Activated naive CD8-positive, alpha-beta T cell treated with anti-CD3 and anti-CD28 coated beads for 36 hours (primary cell): ENCODE results near the gene EXPH5. TPM values are rescaled to one million over a fixed set of nuclear protein-coding genes. Genes with fewer than 3 reads are reported as not detected.
"Not testable (repeated sequence)": the region's sequence is repeated elsewhere in the genome, so short reads cannot be mapped to it uniquely, and the experiment has no call there.

Experiments
- DNase-seq: peaks from one replicate; pipeline ENCODE4 v3.0.0; 2021
- H3K27ac Mint-ChIP-seq: one replicate; pipeline ENCODE4 v1.8.0; 2022; ENCODE audit warnings: mild to moderate bottlenecking, moderate library complexity, mixed read lengths
- H3K27me3 Mint-ChIP-seq: one replicate; pipeline ENCODE4 v1.8.0; 2022; ENCODE audit warnings: mild to moderate bottlenecking, mixed read lengths
- H3K36me3 Mint-ChIP-seq: one replicate; pipeline ENCODE4 v1.8.0; 2021; ENCODE audit warnings: mild to moderate bottlenecking, mixed read lengths
- H3K4me1 Mint-ChIP-seq: one replicate; pipeline ENCODE4 v1.8.0; 2021; ENCODE audit warnings: mixed read lengths
- H3K4me3 Mint-ChIP-seq: one replicate; pipeline ENCODE4 v1.8.0; 2022; ENCODE audit warnings: mild to moderate bottlenecking, moderate library complexity, mixed read lengths
- H3K9me3 Mint-ChIP-seq: one replicate; pipeline ENCODE4 v1.8.0; 2022; ENCODE audit warnings: mixed read lengths
- total RNA-seq, 2 experiments: library from RNA; stranded (reverse); gene quantifications; one replicate each; pipeline ENCODE4 v1.2.3, GENCODE V29; 2021

EXPH5 gene
- total RNA-seq, 2 experiments from 2014 or later: 2.5 to 3.1 TPM

DNA sequence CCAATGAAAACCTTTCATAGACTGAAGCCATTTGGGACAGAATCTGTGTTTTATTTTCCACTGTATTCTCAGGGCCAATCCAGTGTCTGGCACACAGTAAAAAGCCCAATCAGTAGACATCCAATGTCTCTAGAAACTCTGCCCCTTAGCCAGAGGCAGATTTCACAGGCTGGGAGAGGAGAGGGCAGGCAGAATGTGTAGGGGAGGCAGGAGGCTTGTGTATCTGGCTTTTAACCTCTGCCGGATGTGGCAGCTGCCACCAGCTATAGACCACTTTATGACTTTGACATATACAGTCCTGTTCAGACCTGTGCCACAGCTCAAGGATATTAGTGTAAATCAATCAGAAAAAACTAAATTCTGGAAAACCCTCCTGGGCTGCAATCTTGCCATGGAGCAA, 4.4 kb downstream of the EXPH5 start:
- Mint-ChIP-seq H3K4me3 (no peak overlapping the region), H3K36me3 (peaks cover 5% of the 10 kb centered on the region), H3K27me3 (no peaks in the 10 kb centered on the region), H3K27ac (no peak overlapping the region), H3K4me1 (peaks cover 18% of the 10 kb centered on the region), H3K9me3 (no peaks in the 10 kb centered on the region)
- DNase-seq: no peak

DNA sequence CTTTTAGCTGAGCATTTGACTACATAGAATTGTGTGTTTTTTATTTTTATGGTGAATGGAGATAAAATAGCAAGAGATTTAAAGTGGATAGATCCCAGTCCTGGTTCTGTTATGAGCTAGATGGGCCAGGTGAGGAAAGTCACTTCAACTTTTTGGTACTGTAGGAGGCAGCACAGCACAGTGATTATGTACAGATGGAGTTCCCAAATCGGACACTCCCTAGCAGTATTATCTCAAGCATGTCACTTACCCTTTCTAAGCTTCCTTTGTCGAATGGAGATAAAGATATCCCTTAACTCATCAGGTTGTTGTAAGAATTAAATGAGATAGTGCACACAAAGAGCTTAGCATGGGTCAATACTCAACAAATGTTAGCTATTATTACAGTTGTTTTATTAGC, 5.3 kb downstream of the EXPH5 start:
- no peak overlapping the region for H3K4me3 Mint-ChIP-seq
- H3K4me1 Mint-ChIP-seq: peaks cover 9% of the 10 kb centered on the region
- peaks cover 5% of the 10 kb centered on the region for H3K36me3 Mint-ChIP-seq
- H3K9me3 Mint-ChIP-seq: no peaks in the 10 kb centered on the region
- no peaks in the 10 kb centered on the region for H3K27me3 Mint-ChIP-seq
- H3K27ac Mint-ChIP-seq: no peak overlapping the region
- DNase-seq: no peak

DNA sequence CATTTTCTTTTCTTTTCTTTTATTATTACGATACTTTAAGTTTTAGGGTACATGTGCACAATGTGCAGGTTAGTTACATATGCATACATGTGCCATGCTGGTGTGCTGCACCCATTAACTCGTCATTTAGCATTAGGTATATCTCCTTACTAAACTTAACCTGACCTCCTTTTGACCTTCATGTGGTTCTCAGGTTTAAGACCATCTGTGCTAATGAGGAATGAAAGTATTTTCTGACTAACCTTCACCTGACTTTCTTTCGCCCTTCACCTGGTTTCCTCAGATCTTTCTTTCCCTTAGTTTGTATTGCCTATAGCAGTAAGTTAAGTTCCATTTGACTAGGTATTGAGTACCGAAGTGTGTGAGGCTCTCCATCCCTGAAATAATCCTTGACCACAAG, 6.5 kb downstream of the EXPH5 start:
- peaks cover 2% of the 10 kb centered on the region for H3K4me1 Mint-ChIP-seq
- H3K4me3 Mint-ChIP-seq: no peak overlapping the region
- H3K27ac Mint-ChIP-seq: no peak overlapping the region
- H3K9me3 Mint-ChIP-seq: no peaks in the 10 kb centered on the region
- H3K27me3 Mint-ChIP-seq: no peaks in the 10 kb centered on the region
- DNase-seq: no peak
- H3K36me3 Mint-ChIP-seq: peaks cover 5% of the 10 kb centered on the region

DNA sequence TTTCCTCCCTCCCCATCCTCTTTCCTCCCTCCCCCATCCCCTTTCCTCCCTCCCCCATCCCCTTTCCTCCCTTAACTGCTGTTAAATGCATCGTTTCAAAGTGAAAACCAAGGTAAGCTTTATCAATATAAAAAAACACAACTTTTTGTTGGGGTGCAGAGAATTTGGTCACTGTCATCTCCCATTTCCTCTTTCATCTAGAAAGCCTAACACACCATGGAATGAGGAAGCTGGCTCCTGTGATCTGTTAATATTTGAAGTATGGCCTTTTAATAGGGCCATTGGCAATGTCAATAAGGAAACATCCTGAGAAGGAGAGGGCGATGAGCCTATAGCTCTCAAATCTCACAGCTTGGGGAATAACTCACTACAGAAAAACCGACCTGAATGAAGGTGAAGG, 7.0 kb downstream of the EXPH5 start:
- Mint-ChIP-seq H3K4me3 (no peak overlapping the region), H3K9me3 (no peaks in the 10 kb centered on the region), H3K27ac (no peak overlapping the region), H3K27me3 (no peaks in the 10 kb centered on the region), H3K36me3 (peaks cover 1% of the 10 kb centered on the region), H3K4me1 (peaks cover 2% of the 10 kb centered on the region)
- DNase-seq: no peak

DNA sequence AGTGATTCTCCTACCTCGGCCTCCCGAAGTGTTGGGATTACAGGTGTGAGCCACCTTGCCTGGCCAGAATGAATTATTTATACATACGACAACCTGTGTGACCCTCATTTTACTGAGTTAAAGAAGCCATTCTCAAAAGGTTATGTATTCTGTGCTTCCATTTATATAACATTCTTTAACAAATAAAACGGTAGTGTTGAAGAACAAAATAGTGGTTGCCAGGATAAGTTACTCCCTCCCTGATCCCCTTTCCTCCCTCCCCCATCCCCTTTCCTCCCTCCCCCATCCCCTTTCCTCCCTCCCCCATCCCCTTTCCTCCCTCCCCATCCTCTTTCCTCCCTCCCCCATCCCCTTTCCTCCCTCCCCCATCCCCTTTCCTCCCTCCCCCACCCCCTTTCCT, 7.4 kb downstream of the EXPH5 start:
- H3K36me3 Mint-ChIP-seq, H3K4me3 Mint-ChIP-seq, H3K27me3 Mint-ChIP-seq, H3K4me1 Mint-ChIP-seq, DNase-seq, H3K9me3 Mint-ChIP-seq, H3K27ac Mint-ChIP-seq: not testable (repeated sequence)

DNA sequence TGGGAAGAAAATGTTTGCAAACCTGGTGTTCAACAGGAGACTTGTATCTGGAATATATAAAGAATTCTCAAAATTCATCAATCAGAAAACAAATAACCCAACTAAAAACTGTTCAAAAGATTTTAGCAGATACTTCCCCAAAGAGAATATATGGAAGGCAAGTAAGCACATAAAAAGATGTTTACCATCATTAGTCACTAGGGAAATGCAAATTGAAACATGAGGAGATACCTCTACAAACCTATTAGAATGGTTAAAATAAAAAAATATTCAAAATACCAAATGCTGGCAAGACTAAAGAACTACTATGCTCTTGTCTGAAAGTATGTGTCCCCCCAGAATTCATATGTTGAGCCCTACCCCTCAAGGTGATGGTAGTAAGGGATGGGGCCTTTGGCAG, 8.6 kb downstream of the EXPH5 start:
- peaks cover 3% of the 10 kb centered on the region for H3K27me3 Mint-ChIP-seq
- no peaks in the 10 kb centered on the region for H3K9me3 Mint-ChIP-seq
- no peak overlapping the region for H3K27ac Mint-ChIP-seq
- peaks cover 2% of the 10 kb centered on the region for H3K4me1 Mint-ChIP-seq
- no peak overlapping the region for H3K4me3 Mint-ChIP-seq
- no peak for DNase-seq
- peaks cover 2% of the 10 kb centered on the region for H3K36me3 Mint-ChIP-seq

DNA sequence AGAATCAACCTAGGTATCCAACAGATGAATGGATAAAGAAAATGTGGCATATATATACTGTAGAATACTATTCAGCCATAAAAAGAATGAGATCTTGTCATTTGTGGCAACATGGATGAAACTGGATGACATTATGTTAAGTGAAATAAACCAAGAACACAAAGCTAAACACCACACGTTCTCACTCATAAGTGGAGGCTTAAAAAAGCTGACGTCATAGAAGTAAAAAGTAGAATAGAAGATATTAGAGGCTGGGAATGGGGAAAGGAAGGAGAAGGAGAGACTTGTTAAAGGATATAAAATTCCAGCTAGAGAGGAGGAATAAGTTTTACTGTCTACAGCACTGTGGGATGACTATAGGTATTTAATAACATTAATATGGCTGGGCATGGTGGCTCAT, 12.9 kb downstream of the EXPH5 start:
- H3K27ac Mint-ChIP-seq: no peak overlapping the region
- H3K4me1 Mint-ChIP-seq: no peaks in the 10 kb centered on the region
- H3K36me3 Mint-ChIP-seq: peaks cover 6% of the 10 kb centered on the region
- peaks cover 2% of the 10 kb centered on the region for H3K9me3 Mint-ChIP-seq
- H3K4me3 Mint-ChIP-seq: no peak overlapping the region
- DNase-seq: no peak
- H3K27me3 Mint-ChIP-seq: peaks cover 13% of the 10 kb centered on the region

DNA sequence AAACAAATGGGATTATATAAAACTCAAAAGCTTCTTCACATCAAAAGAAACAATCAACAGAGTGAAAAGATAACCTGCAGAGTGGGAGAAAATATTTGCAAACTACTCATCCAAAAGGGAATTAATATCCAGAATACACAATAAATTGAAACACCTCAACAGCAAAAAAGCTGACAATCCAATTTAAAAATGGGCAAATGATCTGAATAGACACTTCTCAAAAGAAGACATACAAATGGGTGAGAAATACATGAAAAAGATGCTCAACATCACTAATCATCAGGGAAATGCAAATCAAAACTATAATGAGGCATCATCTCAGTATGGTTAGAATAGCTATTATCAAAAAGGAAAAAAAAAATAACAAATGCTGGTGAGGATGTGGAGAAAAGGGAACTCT, 13.5 kb downstream of the EXPH5 start:
- Mint-ChIP-seq H3K9me3 (peaks cover 2% of the 10 kb centered on the region), H3K27me3 (peaks cover 13% of the 10 kb centered on the region), H3K4me1 (no peaks in the 10 kb centered on the region), H3K27ac (no peak overlapping the region), H3K4me3 (no peak overlapping the region), H3K36me3 (peaks cover 6% of the 10 kb centered on the region)
- no peak for DNase-seq

DNA sequence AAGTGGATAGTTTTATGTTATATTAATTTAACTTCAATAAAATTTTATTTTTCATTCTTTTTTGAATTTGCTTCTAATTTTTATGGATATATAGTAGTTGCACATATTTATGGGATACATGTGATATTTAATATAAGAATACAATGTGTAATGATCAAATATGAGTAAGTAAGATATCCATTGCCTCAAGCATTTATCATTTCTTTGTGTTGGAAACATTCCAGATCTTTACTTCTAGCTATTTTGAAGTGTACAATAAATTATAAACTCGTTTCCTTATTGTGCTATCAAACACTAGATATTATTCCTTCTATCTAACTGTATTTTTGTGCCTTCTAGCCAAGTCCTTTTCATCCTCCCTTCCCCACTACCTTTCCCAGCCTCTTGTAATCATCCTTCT, 17.0 kb downstream of the EXPH5 start:
- peaks cover 4% of the 10 kb centered on the region for H3K4me1 Mint-ChIP-seq
- H3K9me3 Mint-ChIP-seq: peaks cover 2% of the 10 kb centered on the region
- peaks cover 6% of the 10 kb centered on the region for H3K36me3 Mint-ChIP-seq
- no peak overlapping the region for H3K27ac Mint-ChIP-seq
- no peak for DNase-seq
- no peak overlapping the region for H3K4me3 Mint-ChIP-seq
- H3K27me3 Mint-ChIP-seq: peaks cover 13% of the 10 kb centered on the region

DNA sequence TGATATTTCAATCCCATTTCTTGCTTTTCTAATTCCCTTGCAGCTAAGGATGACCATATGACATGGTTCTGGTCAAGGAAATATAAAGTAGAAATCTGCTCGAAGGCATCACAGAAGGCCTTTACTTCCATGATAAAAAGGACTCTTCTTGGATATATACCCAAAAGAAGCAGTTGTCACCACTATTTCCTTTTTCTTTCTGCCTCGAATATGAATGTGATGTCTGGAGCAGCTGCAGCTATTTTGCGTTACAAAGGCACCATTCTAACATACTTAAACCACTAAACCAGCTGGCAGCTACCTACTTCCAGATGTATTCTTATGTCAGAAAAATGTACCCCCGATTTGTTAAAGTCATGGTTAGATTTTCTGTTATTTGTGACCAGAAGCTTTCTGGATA, 18.9 kb downstream of the EXPH5 start:
- no peak for DNase-seq

DNA sequence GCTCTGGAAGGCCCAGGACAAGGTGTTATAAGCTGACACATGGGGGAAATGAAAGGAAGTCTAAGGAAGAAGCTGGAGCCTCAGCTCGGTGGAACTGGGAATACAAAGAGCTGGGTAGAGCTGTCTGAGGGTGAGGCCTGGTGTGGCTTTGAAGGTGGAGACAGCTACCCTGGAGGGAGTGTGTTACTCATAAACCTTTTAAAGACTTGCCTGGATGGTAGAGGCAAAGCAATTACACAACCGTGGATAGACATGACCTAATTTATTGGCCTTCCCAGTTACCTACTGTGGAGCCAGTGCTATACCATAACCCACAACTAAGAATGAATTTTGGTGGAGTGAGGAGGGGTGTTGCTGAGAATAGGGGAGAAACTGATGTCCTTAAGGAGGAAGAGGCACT, 22.6 kb downstream of the EXPH5 start:
- Mint-ChIP-seq H3K27me3 (no peaks in the 10 kb centered on the region), H3K36me3 (no peaks in the 10 kb centered on the region), H3K27ac (no peak overlapping the region), H3K4me3 (no peak overlapping the region), H3K9me3 (no peaks in the 10 kb centered on the region), H3K4me1 (peaks cover 8% of the 10 kb centered on the region)
- no peak for DNase-seq

More for the DNA sequence above, 18.9 kb downstream of the EXPH5 start:
- peaks cover 2% of the 10 kb centered on the region for H3K9me3 Mint-ChIP-seq
- peaks cover 7% of the 10 kb centered on the region for H3K27me3 Mint-ChIP-seq
- H3K4me3 Mint-ChIP-seq: no peak overlapping the region
- H3K36me3 Mint-ChIP-seq: peaks cover under 1% of the 10 kb centered on the region
- no peak overlapping the region for H3K27ac Mint-ChIP-seq
- peaks cover 8% of the 10 kb centered on the region for H3K4me1 Mint-ChIP-seq

DNA sequence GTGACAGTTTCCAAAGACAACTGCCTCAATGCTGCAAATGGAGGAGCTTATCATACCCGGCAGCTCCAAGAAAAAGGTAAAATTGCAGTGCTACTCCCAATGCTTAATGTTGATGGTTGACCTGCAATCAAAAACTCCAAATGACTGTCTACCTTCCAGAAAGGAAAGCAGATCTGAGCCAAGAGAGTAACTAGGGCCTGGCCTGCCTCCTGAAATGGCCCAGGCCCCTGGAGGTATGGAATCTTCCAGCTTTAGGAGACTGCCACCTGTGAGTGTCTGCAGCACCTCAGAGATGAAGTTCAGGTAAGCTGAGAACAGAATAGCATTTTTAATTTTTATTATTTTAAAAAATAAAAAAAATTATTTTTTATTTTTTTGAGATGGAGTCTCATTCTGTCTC, 23.7 kb downstream of the EXPH5 start:
- Mint-ChIP-seq H3K36me3 (no peaks in the 10 kb centered on the region), H3K9me3 (no peaks in the 10 kb centered on the region)
- no peak for DNase-seq

DNA sequence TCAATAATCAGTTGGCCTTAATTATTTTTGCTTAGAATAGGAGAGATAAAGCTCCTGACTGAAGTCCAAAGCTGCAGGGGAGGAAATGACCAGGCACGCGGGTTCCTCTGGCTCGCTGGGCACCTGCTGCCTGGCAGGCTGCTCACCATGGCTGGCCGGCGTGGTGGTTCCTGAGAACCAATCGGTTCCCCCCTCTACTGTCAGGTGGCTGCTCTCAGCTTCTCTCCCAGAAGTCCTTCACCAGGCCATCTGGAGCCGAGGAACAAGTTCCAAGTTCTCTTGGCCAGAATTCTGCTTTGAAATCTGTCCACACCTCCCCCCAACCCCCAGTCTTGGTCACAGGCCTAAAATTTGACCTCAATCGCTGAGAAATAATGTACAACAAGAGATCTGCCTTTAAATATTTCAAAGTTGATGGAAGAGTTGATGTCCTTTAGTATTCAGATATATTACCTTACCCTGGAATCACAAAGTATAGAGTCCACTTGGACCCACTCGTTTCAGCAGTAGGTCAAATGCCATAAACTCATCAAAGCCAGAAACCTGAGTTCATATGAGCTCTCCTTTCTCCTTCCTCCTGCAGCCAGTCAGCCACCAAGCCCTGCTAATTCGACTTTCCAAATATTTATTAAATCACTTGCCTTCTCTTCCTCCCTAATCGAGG, 25.2 kb downstream of the EXPH5 start:
- Mint-ChIP-seq H3K27me3 (no peaks in the 10 kb centered on the region), H3K36me3 (no peaks in the 10 kb centered on the region), H3K9me3 (no peaks in the 10 kb centered on the region), H3K4me3 (no peak overlapping the region), H3K4me1 (peaks cover 8% of the 10 kb centered on the region), H3K27ac (no peak overlapping the region)
- DNase-seq: no peak

More for the DNA sequence above, 23.7 kb downstream of the EXPH5 start:
- Mint-ChIP-seq H3K27ac (no peak overlapping the region), H3K27me3 (no peaks in the 10 kb centered on the region), H3K4me3 (no peak overlapping the region), H3K4me1 (peaks cover 8% of the 10 kb centered on the region)

DNA sequence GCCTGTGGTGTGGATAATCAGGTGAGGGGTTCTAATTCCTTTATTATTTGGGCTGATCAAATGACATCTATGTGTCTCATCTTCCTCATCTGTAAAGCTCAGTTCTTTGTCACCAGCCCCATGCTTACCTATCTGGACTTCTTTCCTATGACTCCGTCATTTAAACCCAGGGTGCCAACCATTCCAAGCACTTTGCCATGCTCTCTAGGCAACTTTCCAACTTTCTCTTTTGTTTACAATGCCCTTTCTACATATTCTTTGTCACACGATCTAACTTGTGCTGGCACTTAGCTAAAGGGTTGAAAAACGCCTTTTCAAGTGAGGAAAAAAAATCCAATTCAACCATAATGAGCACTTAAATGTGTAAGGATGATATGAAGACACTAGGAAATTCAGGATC, 27.9 kb downstream of the EXPH5 start:
- H3K27me3 Mint-ChIP-seq: no peaks in the 10 kb centered on the region
- H3K9me3 Mint-ChIP-seq: no peaks in the 10 kb centered on the region
- H3K4me1 Mint-ChIP-seq: no peaks in the 10 kb centered on the region
- no peak overlapping the region for H3K4me3 Mint-ChIP-seq
- no peaks in the 10 kb centered on the region for H3K36me3 Mint-ChIP-seq
- no peak overlapping the region for H3K27ac Mint-ChIP-seq
- no peak for DNase-seq

DNA sequence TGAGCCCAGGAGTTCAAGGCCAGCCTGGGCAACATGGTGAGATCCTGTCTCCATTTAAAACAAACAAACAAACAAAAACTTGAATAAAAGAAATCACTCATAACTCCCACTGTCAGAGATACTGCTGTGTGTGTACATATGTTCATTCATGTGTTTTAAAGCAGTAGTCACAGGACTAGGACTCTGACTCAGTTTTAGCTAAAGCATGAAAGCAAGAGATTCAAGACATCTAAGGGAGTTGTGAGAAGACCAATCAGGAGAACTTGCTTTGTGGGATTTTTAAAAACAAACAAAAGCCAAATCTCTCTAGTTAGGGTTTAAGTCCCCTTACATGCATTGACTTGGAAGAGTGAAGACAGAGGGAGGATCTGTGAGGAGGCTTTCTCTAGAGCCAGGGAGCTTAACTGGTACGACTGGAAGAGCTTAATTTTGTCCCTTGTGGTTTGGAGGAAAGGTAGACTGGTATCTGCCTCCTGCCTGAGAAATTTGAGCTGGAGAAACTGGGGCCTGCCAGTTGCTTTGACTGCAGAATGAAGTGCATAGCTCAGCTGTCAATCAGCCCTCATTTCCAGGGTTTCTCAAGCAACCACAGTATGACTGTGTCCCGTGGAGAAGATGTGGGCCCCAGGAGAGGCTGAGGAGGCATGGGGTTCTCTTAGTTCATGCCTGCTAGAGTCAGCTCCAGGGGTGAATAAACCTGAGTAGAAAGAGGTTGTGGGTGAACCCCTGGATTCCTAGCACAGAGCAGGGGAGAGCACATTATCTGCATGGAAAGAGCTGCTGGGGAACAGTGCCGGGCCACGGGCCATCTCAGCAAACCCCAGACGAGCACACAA, 30.6 kb downstream of the EXPH5 start:
- DNase-seq: no peak
- no peak overlapping the region for H3K27ac Mint-ChIP-seq
- H3K4me3 Mint-ChIP-seq: no peak overlapping the region
- no peaks in the 10 kb centered on the region for H3K27me3 Mint-ChIP-seq
- H3K4me1 Mint-ChIP-seq: peaks cover 20% of the 10 kb centered on the region
- no peaks in the 10 kb centered on the region for H3K9me3 Mint-ChIP-seq
- no peaks in the 10 kb centered on the region for H3K36me3 Mint-ChIP-seq

DNA sequence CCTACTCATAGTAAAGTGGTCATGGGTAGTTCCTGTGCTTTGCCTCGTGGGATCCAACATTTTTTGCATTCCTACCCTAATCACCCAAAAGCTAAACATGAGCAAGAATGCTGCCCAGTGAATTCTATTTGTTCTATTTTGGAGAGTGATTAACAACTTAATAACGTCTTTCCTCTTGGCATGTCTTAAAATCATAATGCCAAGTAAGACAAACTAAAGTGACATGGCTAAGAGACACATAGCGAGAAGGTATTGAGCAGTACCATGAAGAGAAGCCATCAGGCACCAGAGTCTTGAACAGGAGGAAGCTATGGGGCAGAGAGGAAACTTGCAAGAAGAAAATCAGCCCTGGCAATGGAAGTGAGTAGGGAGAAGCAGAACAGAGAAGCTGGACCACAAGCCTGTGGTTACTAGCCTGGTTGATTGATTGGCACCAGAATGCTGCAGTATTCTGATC, 32.0 kb downstream of the EXPH5 start:
- H3K4me1 Mint-ChIP-seq: peaks cover 20% of the 10 kb centered on the region
- no peaks in the 10 kb centered on the region for H3K9me3 Mint-ChIP-seq
- H3K27ac Mint-ChIP-seq: no peak overlapping the region
- no peak overlapping the region for H3K4me3 Mint-ChIP-seq
- no peaks in the 10 kb centered on the region for H3K36me3 Mint-ChIP-seq
- no peak for DNase-seq
- no peaks in the 10 kb centered on the region for H3K27me3 Mint-ChIP-seq
